ENCODE results near the gene CBARP. TPM values are rescaled to one million over a fixed set of nuclear protein-coding genes. Genes with fewer than 3 reads are reported as not detected.

CBARP gene
- total RNA-seq, 2 experiments from 2014 or later = 0.09 to 0.13 TPM

- Histone ChIP-seq H3K9me2 (ENCODE audit: insufficient read depth, low read length) (no peaks in the 10 kb centered on the region), H3K4me3 (ENCODE audit: low read depth, low read length, poor library complexity, severe bottlenecking) (peak overlapping the region; percentile 95), H2AFZ (ENCODE audit: low read length) (no peak overlapping the region), H4K20me1 (ENCODE audit: insufficient read depth, low read length) (no peaks in the 10 kb centered on the region), H3K9me3 (ENCODE audit: low read length) (no peaks in the 10 kb centered on the region), H3K27ac (ENCODE audit: low read depth, low read length, poor library complexity, severe bottlenecking) (peak overlapping the region; percentile 92), H3K36me3 (ENCODE audit: insufficient read depth, low read length) (peaks cover 86% of the 10 kb centered on the region), H3K79me2 (ENCODE audit: insufficient read depth, low read depth, low read length) (peaks cover 42% of the 10 kb centered on the region; the same call in 1 of the 2 replicates), H3K4me1 (ENCODE audit: insufficient read depth, low read length, poor library complexity, severe bottlenecking) (peaks cover 43% of the 10 kb centered on the region), H3K4me2 (ENCODE audit: low read length) (peak overlapping the region; percentile 100)
- POLR2A ChIA-PET = no interaction called here
- intact Hi-C loops (cut with micrococcal nuclease; ENCODE audit: unreplicated experiment) = loop anchor here (5.0 kb wide), 1 partner anchor 161 kb away; the partner anchor contains the start of gene RPS15
- no TSS peak for BruUV-seq (replicated peaks)
- TF ChIP-seq CTCF (conservative IDR thresholded peaks at IDR 0.05; ENCODE audit: low read length) (no peak), EZH2phosphoT487 (IDR thresholded peaks at IDR 0.05; ENCODE audit: borderline replicate concordance, low read depth, low read length) (no peak)
- peak; percentile 84 for DNase-seq (ENCODE audit: low spot score)
- CTCF ChIA-PET (ENCODE audit: unreplicated experiment) = no interaction called here
Observed at GRCh38 chr19:1276628-1277022, 38.8 kb upstream of the CBARP start.

- intact Hi-C loops (cut with micrococcal nuclease; ENCODE audit: unreplicated experiment) = loop anchor here (5.0 kb wide), 1 partner anchor 161 kb away; the partner anchor contains the start of gene RPS15
- peaks cover 47% of the 10 kb centered on the region for H3K79me2 ChIP-seq (ENCODE audit: insufficient read depth, low read depth, low read length)
- peaks cover 48% of the 10 kb centered on the region for H3K4me1 ChIP-seq (ENCODE audit: insufficient read depth, low read length, poor library complexity, severe bottlenecking)
- no peaks in the 10 kb centered on the region for H4K20me1 ChIP-seq (ENCODE audit: insufficient read depth, low read length)
- ChIA-PET POLR2A (no interaction called here), CTCF (ENCODE audit: unreplicated experiment) (no interaction called here)
- BruUV-seq (replicated peaks) = no TSS peak
- peak overlapping the region; percentile 95 for H3K4me3 ChIP-seq (ENCODE audit: low read depth, low read length, poor library complexity, severe bottlenecking)
- H3K9me2 ChIP-seq (ENCODE audit: insufficient read depth, low read length) = no peaks in the 10 kb centered on the region
- TF ChIP-seq EZH2phosphoT487 (IDR thresholded peaks at IDR 0.05; ENCODE audit: borderline replicate concordance, low read depth, low read length) = no peak
- no peak overlapping the region; the same call in 1 of the 2 replicates for H2AFZ ChIP-seq (ENCODE audit: low read length)
- H3K36me3 ChIP-seq (ENCODE audit: insufficient read depth, low read length) = peaks cover 91% of the 10 kb centered on the region
- no peak for DNase-seq (ENCODE audit: low spot score)
- no peaks in the 10 kb centered on the region for H3K9me3 ChIP-seq (ENCODE audit: low read length)
- H3K4me2 ChIP-seq (ENCODE audit: low read length) = peak overlapping the region; percentile 100
- H3K27ac ChIP-seq (ENCODE audit: low read depth, low read length, poor library complexity, severe bottlenecking) = peak overlapping the region; percentile 92
Observed at GRCh38 chr19:1275976-1276627, 38.3 kb upstream of the CBARP start.

- POLR2A ChIA-PET = interaction anchor here (0.6 to 1.0 kb wide), 2 partner anchors 9 to 22 kb away, joined by 3 read pairs; no protein-coding TSS in a partner anchor
- no peak for TF ChIP-seq CTCF (conservative IDR thresholded peaks at IDR 0.05; ENCODE audit: low read length)
- no peak for TF ChIP-seq EZH2phosphoT487 (IDR thresholded peaks at IDR 0.05; ENCODE audit: borderline replicate concordance, low read depth, low read length)
- intact Hi-C loops (cut with micrococcal nuclease; ENCODE audit: unreplicated experiment) = loop anchor here (5.0 kb wide), 1 partner anchor 162 kb away; the partner anchor contains the start of gene RPS15
- Histone ChIP-seq H4K20me1 (ENCODE audit: insufficient read depth, low read length) (no peaks in the 10 kb centered on the region; the same call in 1 of the 2 replicates), H3K4me2 (ENCODE audit: low read length) (peak within 1 kb of the TSS; percentile 100), H3K9me3 (ENCODE audit: low read length) (no peaks in the 10 kb centered on the region), H3K79me2 (ENCODE audit: insufficient read depth, low read depth, low read length) (peaks cover 54% of the 10 kb centered on the region), H3K36me3 (ENCODE audit: insufficient read depth, low read length) (peaks cover 92% of the 10 kb centered on the region), H3K4me1 (ENCODE audit: insufficient read depth, low read length, poor library complexity, severe bottlenecking) (peaks cover 55% of the 10 kb centered on the region), H3K9me2 (ENCODE audit: insufficient read depth, low read length) (no peaks in the 10 kb centered on the region), H3K4me3 (ENCODE audit: low read depth, low read length, poor library complexity, severe bottlenecking) (peak within 1 kb of the TSS; percentile 95), H2AFZ (ENCODE audit: low read length) (no peak within 1 kb of the TSS; the same call in 1 of the 2 replicates), H3K27ac (ENCODE audit: low read depth, low read length, poor library complexity, severe bottlenecking) (peak within 1 kb of the TSS; percentile 92)
- CTCF ChIA-PET (ENCODE audit: unreplicated experiment) = no interaction called here
- DNase-seq (ENCODE audit: low spot score) = peak; percentile 98
- no TSS peak for BruUV-seq (replicated peaks)
Observed at GRCh38 chr19:1275260-1275975, 37.6 kb upstream of the CBARP start, which contains the start of gene FAM174C. TSS of gene FAM174C (plus strand) at chr19:1275530. CDS start at chr19:1275550, 20 bp downstream.

Measured in OCI-LY7 (cell line).